SK-N-SH (cell line): ENCODE measurements around the gene MEI1.

Source experiments
- CTCF ChIP-seq: fragments of 200-600 bp; sonication (generic); IDR thresholded peaks from 2 replicates; pipeline ENCODE4 v1.6.1; 2017; ENCODE audit warnings: antibody characterized with exemption, mild to moderate bottlenecking, moderate library complexity
- EZH2phosphoT487 ChIP-seq: fragments of 200-600 bp; sonication (generic); IDR thresholded peaks from 2 replicates; pipeline ENCODE4 v1.6.1; 2017; ENCODE audit warnings: low read depth, mixed run types, mild to moderate bottlenecking, antibody characterized with exemption, moderate library complexity, borderline replicate concordance
- MAX ChIP-seq: IDR thresholded peaks from 2 replicates; pipeline ENCODE4 v1.4.0; 2012; ENCODE audit warnings: low read depth
- POLR2AphosphoS5 ChIP-seq: IDR thresholded peaks from 2 replicates; pipeline ENCODE4 v1.6.1; 2012; ENCODE audit warnings: low read depth, low read length
- USF2 ChIP-seq: fragments of 150-350 bp; IDR thresholded peaks from 2 replicates; pipeline ENCODE4 v1.6.1; 2017; ENCODE audit warnings: antibody characterized with exemption, low read length, low read depth, borderline replicate concordance

GRCh38 chr22:41654322-41654721 lies 45.0 kb upstream of the MEI1 start:
- TF ChIP-seq CTCF: no peak
- TF ChIP-seq POLR2AphosphoS5: no peak
- TF ChIP-seq USF2: no peak
- TF ChIP-seq MAX: no peak
- TF ChIP-seq EZH2phosphoT487: no peak
